GDM1 (cell line): ENCODE measurements around the gene GEMIN5.

Source experiments
- DNase-seq: peaks from one replicate; lab custom pipeline; 2025; lab: John Stamatoyannopoulos, UW

GEMIN5 gene

DNA sequence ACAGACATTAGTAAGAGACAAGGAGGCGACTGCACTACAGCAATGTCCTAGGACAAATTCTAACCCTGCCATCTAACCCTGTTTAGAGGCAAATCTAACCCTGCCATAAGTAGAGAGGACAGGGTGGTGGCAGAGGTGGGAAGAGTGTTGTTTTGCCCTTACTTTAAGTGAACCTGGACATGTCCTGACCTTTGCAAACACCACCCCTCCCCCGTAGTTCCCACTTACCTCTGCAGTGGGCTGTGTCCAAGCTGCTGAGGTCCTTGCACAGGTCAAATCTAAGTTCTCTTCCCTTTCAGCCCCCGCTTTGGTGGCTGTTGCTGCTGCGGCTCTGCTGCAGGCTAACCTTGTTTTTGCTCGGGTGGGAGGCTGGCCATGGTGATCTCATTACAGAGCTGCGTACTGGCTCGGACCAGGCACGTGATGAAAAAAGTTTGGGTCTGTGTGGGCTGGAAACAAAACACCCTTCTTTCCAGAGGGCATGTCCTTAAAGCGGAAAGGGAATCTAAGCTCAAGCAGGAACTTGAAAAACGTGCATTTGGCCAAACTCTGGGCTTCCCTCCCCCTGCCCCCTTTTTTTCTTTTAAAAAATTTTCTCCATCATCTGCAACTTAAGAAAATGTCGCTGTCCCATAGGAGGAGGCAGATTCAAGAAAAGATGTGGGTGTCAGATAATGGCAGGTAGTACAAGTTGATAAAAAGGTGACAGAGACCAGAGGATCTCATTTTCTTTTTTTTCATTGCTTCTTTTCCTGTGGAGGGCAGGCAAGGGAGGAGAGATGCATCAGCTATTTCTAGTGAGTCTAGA lies 87.6 kb downstream of the GEMIN5 start, which contains the start of gene FAXDC2:
TSS of gene FAXDC2 (minus strand) at position 349 of the 808 bp plus-strand sequence. CDS start 12,425 bp downstream, outside the sequence.
- DNase-seq: no peak

- no peak for DNase-seq
Measured at GRCh38 chr5:154849791-154850201, 88.2 kb downstream of the GEMIN5 start.

- no peak for DNase-seq
Measured at GRCh38 chr5:154849264-154849785, 88.7 kb downstream of the GEMIN5 start.

GRCh38 chr5:154844809-154845208 lies 93.2 kb downstream of the GEMIN5 start:
- no peak for DNase-seq

GRCh38 chr5:154842689-154843530 lies 95.1 kb downstream of the GEMIN5 start:
- DNase-seq: no peak

GRCh38 chr5:154841273-154841661 lies 96.7 kb downstream of the GEMIN5 start:
- DNase-seq: no peak

- no peak for DNase-seq
Measured at GRCh38 chr5:154840435-154841272, 97.4 kb downstream of the GEMIN5 start.
